Measurements from ENCODE around the gene KRT4. TPM values are rescaled to one million over a fixed set of nuclear protein-coding genes. Genes with fewer than 3 reads are reported as not detected.

Gene KRT4
- total RNA-seq, 1 donor from 2014 or later: not detected

- Histone ChIP-seq H3K4me3 (no peak overlapping the region), H3K27ac (no peak overlapping the region), H3K9me3 (no peaks in the 10 kb centered on the region), H3K4me1 (no peaks in the 10 kb centered on the region), H3K27me3 (no peaks in the 10 kb centered on the region), H3K36me3 (no peaks in the 10 kb centered on the region)
- DNase-seq (ENCODE audit: low spot score in 2 of 2): no peak
- intact Hi-C loops (cut with DNase I): no loop called here
- no peak for TF ChIP-seq CTCF (IDR thresholded peaks at IDR 0.05)
These were observed 46.9 kb downstream of the KRT4 start for GRCh38 chr12:52767020-52767379.

DNA sequence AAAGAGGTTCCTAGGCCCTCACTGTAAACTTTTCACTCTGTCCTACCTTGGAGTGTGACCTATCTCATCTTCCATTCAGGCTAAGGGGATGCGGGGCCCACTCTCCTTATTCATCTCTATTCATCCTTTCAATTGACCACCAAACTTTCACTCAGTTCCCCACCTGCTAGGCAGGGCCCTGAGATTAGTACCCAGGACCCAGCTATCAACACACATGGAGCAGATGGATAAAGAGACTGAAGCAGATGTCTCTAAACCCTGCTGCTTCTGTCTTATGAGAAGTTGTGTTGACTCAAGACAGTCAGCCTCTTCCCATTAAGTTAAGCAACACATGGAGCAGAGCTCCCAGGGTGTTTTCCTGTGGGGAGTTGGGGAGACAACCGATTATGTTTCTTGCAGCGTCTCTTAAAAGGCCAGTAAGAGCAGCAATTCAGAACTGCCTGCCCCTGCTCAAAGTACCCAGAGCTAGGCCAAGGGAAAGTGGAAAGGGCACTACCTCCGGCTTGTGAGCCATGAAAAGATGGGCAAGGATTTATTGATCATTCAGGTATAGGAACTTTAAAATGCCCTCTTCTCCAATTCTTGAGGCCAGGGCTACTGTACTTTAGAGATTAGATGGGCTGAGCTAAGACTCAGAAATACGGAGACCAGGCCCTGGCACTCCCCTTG is 47.4 kb downstream of the KRT4 start:
- H3K36me3 ChIP-seq: no peaks in the 10 kb centered on the region
- H3K27me3 ChIP-seq: no peaks in the 10 kb centered on the region
- H3K27ac ChIP-seq: no peak overlapping the region
- H3K4me3 ChIP-seq: no peak overlapping the region
- H3K4me1 ChIP-seq: no peaks in the 10 kb centered on the region
- intact Hi-C loops (cut with DNase I): no loop called here
- no peak for DNase-seq (ENCODE audit: low spot score in 2 of 2)
- H3K9me3 ChIP-seq: no peaks in the 10 kb centered on the region
- no peak for TF ChIP-seq CTCF (IDR thresholded peaks at IDR 0.05)

- TF ChIP-seq CTCF (IDR thresholded peaks at IDR 0.05): no peak
- Histone ChIP-seq H3K9me3 (no peaks in the 10 kb centered on the region), H3K4me1 (no peaks in the 10 kb centered on the region), H3K27ac (no peak overlapping the region), H3K4me3 (no peak overlapping the region), H3K27me3 (no peaks in the 10 kb centered on the region), H3K36me3 (no peaks in the 10 kb centered on the region)
- intact Hi-C loops (cut with DNase I): no loop called here
- no peak for DNase-seq (ENCODE audit: low spot score in 2 of 2)
These were observed 48.2 kb downstream of the KRT4 start for GRCh38 chr12:52765702-52766101.

DNA sequence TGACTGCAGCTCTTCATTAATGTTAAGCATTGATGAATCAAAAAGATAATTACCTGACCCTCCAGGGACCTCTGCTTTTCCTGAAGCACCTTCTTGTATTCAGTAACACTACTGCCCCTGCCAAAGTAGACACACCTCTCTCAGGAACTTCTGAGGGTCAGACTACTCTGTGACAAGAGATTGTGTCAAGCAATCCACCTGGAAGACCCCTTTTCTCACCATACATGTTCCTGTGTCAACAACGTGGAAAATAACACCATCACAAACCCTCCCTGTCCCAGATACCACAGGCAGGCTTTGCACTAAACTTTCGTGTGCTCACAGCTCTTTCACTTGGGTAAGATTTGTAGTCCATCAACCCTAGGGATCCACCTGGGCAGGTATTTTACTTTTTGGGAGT is 49.9 kb downstream of the KRT4 start:
- Histone ChIP-seq H3K4me1 (no peaks in the 10 kb centered on the region), H3K4me3 (no peak overlapping the region), H3K36me3 (no peaks in the 10 kb centered on the region), H3K27ac (no peak overlapping the region), H3K27me3 (no peaks in the 10 kb centered on the region), H3K9me3 (peaks cover 0 to 4% of the 10 kb centered on the region in 2 donors)
- no peak for DNase-seq (ENCODE audit: low spot score in 2 of 2)
- TF ChIP-seq CTCF (IDR thresholded peaks at IDR 0.05): no peak
- intact Hi-C loops (cut with DNase I): no loop called here

DNA sequence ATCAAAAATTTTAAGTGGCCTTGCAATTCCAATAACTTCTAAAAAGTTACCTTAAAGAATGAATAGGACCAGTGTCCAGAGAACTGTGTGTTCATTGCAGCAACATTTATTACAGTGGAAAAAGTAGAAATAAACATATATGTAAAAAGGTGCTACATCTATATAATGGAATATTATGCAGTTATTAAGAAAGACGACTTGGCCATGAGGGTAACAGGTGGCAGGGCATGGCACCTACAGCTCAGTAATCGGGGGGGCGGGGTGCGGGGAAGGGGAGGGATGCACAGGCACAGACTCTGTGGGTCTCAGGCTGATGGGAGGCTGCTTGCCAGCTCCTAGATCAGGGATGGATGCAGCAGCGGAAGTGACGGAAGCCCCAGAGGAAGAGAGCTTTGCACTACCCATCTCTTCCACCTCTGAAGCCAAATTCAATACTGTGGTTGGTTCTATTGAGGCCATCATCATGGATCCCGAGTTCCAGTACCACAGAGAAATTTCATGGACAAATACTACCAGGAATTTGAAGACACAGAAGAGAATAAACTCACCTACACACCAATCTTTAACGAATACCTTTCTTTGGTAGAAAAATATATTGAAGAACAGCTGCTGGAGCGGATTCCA is 50.8 kb downstream of the KRT4 start:
- Histone ChIP-seq H3K36me3 (no peaks in the 10 kb centered on the region), H3K27ac (no peak overlapping the region), H3K4me1 (no peaks in the 10 kb centered on the region), H3K27me3 (no peaks in the 10 kb centered on the region), H3K4me3 (no peak overlapping the region), H3K9me3 (peaks cover 0 to 4% of the 10 kb centered on the region in 2 donors)
- no peak for DNase-seq (ENCODE audit: low spot score in 2 of 2)
- intact Hi-C loops (cut with DNase I): no loop called here
- no peak for TF ChIP-seq CTCF (IDR thresholded peaks at IDR 0.05)
